ENCODE results near the gene NCAM1. TPM values are rescaled to one million over a fixed set of nuclear protein-coding genes. Genes with fewer than 3 reads are reported as not detected.

The NCAM1 gene
- total RNA-seq, 1 experiment from 2014 or later, result 0.22 TPM

DNA sequence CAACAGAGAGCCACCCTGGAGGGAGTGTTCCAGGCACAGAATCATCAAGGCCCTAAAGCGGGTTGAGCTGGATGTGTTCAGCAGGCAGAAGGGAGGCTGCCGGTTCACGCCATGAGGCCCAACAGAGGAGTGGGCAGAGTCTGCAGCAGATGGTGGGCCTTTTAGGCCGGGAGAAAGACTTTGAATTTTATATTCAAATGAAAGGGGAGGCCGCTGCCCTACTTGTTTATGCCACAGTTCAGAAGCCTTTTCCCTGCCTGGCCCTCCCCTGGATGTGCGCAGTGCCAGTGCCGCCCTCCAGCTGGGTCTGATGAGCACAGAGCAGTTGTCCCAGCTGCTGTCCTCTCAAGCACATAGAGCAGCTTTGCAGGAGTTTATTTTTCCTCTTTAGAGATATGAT lies 306.3 kb downstream of the NCAM1 start:
- Histone ChIP-seq H3K9me2 (ENCODE audit: insufficient read depth) (no peaks in the 10 kb centered on the region), H2AFZ (ENCODE audit: low read depth, low read length, poor library complexity, severe bottlenecking) (no peak overlapping the region), H3K27me3 (ENCODE audit: insufficient read depth, low read length) (peaks cover 37% of the 10 kb centered on the region; the same call in 1 of the 2 replicates), H3K27ac (ENCODE audit: low read depth, low read length) (no peak overlapping the region), H4K20me1 (ENCODE audit: insufficient read depth) (no peaks in the 10 kb centered on the region), H3K4me2 (ENCODE audit: low read length) (no peak overlapping the region), H3K79me2 (ENCODE audit: insufficient read depth, low read length) (no peaks in the 10 kb centered on the region), H3K9ac (ENCODE audit: low read length) (no peak overlapping the region), H3K9me3 (ENCODE audit: control insufficient read depth in 1 of 2, insufficient read depth in 1 of 2, low read depth in 1 of 2, low read length in 2 of 2) (no peaks in the 10 kb centered on the region), H3K4me3 (replicated peaks in 1 of 2; ENCODE audit: low read depth in 1 of 2, low read length in 2 of 2) (no peak overlapping the region), H3K4me1 (ENCODE audit: control insufficient read depth in 1 of 2, insufficient read depth in 2 of 2, low read length in 2 of 2) (no peaks in the 10 kb centered on the region), H3K36me3 (ENCODE audit: control insufficient read depth in 1 of 2, insufficient read depth in 2 of 2, low read length in 2 of 2) (no peaks in the 10 kb centered on the region)
- TF ChIP-seq SRF (IDR thresholded peaks at IDR 0.05; ENCODE audit: low read depth) (no peak), EZH2phosphoT487 (IDR thresholded peaks at IDR 0.05; ENCODE audit: borderline replicate concordance) (no peak), SP1 (IDR thresholded peaks at IDR 0.05; ENCODE audit: low read depth) (no peak)
- TF ChIP-seq, protein P1, sequence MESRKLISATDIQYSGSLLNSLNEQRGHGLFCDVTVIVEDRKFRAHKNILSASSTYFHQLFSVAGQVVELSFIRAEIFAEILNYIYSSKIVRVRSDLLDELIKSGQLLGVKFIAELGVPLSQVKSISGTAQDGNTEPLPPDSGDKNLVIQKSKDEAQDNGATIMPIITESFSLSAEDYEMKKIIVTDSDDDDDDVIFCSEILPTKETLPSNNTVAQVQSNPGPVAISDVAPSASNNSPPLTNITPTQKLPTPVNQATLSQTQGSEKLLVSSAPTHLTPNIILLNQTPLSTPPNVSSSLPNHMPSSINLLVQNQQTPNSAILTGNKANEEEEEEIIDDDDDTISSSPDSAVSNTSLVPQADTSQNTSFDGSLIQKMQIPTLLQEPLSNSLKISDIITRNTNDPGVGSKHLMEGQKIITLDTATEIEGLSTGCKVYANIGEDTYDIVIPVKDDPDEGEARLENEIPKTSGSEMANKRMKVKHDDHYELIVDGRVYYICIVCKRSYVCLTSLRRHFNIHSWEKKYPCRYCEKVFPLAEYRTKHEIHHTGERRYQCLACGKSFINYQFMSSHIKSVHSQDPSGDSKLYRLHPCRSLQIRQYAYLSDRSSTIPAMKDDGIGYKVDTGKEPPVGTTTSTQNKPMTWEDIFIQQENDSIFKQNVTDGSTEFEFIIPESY (IDR thresholded peaks at IDR 0.05; ENCODE audit: extremely low read depth, insufficient replicate concordance, low read length), result no peak
- CTCF ChIA-PET, result no interaction called here
- no peak for DNase-seq (ENCODE audit: low read depth, low spot score)
- BruUV-seq (replicated peaks), result no TSS peak
- intact Hi-C loops (cut with micrococcal nuclease), result no loop called here
- ATAC-seq, result no peak
- RAD21 ChIA-PET (ENCODE audit: low non-redundant PET in 1 of 2, low total read pairs in 2 of 2, uncharacterized antibody in 2 of 2, unreplicated experiment in 2 of 2), result no interaction called here
- POLR2A ChIA-PET, result no interaction called here

DNA sequence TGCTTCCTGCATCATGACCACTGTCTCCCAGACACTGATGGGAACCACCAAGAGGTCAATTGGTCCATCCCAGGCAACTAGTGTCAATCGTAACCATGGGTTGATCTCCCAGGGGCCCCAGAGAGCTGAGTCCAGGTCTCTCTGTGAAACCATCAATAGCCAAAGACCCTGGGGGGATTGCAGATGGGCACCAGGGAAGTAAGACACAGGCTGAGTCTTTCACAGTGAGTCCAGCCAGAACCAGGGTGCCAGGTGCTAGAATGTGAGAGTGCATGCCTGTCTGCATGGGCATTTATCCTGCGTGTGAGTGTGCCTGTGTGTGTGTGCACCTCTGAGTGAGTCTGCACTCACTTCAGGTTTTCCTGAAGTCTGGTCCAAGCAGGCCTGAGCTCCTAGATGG lies 307.9 kb downstream of the NCAM1 start:
- CTCF ChIA-PET, result no interaction called here
- Histone ChIP-seq H3K4me2 (ENCODE audit: low read length) (no peak overlapping the region), H2AFZ (ENCODE audit: low read depth, low read length, poor library complexity, severe bottlenecking) (no peak overlapping the region), H3K79me2 (ENCODE audit: insufficient read depth, low read length) (no peaks in the 10 kb centered on the region), H3K27ac (ENCODE audit: low read depth, low read length) (no peak overlapping the region), H3K4me3 (replicated peaks in 1 of 2; ENCODE audit: low read depth in 1 of 2, low read length in 2 of 2) (no peak overlapping the region), H3K9me3 (ENCODE audit: control insufficient read depth in 1 of 2, insufficient read depth in 1 of 2, low read depth in 1 of 2, low read length in 2 of 2) (no peaks in the 10 kb centered on the region), H3K9ac (ENCODE audit: low read length) (no peak overlapping the region), H3K27me3 (ENCODE audit: insufficient read depth, low read length) (peaks cover 27% of the 10 kb centered on the region; the same call in 1 of the 2 replicates), H4K20me1 (ENCODE audit: insufficient read depth) (no peaks in the 10 kb centered on the region), H3K4me1 (ENCODE audit: control insufficient read depth in 1 of 2, insufficient read depth in 2 of 2, low read length in 2 of 2) (no peaks in the 10 kb centered on the region), H3K9me2 (ENCODE audit: insufficient read depth) (no peaks in the 10 kb centered on the region), H3K36me3 (ENCODE audit: control insufficient read depth in 1 of 2, insufficient read depth in 2 of 2, low read length in 2 of 2) (no peaks in the 10 kb centered on the region)
- no peak for DNase-seq (ENCODE audit: low read depth, low spot score)
- RAD21 ChIA-PET (ENCODE audit: low non-redundant PET in 1 of 2, low total read pairs in 2 of 2, uncharacterized antibody in 2 of 2, unreplicated experiment in 2 of 2), result no interaction called here
- TF ChIP-seq ELF1 (IDR thresholded peaks at IDR 0.05; ENCODE audit: borderline replicate concordance, low read depth) (no peak), POLR2A (IDR thresholded peaks at IDR 0.05; ENCODE audit: borderline replicate concordance, extremely low read depth, insufficient read depth, insufficient read length) (no peak), EZH2 (IDR thresholded peaks at IDR 0.05) (no peak), EZH2phosphoT487 (IDR thresholded peaks at IDR 0.05; ENCODE audit: borderline replicate concordance) (no peak)
- BruUV-seq (replicated peaks), result no TSS peak
- POLR2A ChIA-PET, result no interaction called here
- intact Hi-C loops (cut with micrococcal nuclease), result no loop called here
- ATAC-seq, result no peak
